Measurements from ENCODE around the gene NEB.

NEB gene

GRCh38 chr2:151482171-151482725, 252.0 kb downstream of the NEB start:
- Histone ChIP-seq H3K27me3 (ENCODE audit: insufficient read depth, low read length, poor library complexity, severe bottlenecking) (no peaks in the 10 kb centered on the region), H3K4me3 (ENCODE audit: low read length, poor library complexity, severe bottlenecking) (no peak overlapping the region), H3K36me3 (ENCODE audit: insufficient read depth, low read length) (peaks cover 26% of the 10 kb centered on the region), H3K4me2 (ENCODE audit: low read depth, low read length, poor library complexity, severe bottlenecking) (no peak overlapping the region), H3K9me2 (replicated peaks; ENCODE audit: low read depth, low read length) (no peaks in the 10 kb centered on the region), H3K79me2 (ENCODE audit: insufficient read depth, low read length) (no peaks in the 10 kb centered on the region; the same call in 1 of the 2 replicates), H2AFZ (ENCODE audit: low read length) (no peak overlapping the region), H3K9ac (ENCODE audit: low read depth, low read length, poor library complexity, severe bottlenecking) (no peak overlapping the region), H3K9me3 (ENCODE audit: insufficient read depth, low read depth, low read length) (no peaks in the 10 kb centered on the region), H3F3A (ENCODE audit: low read depth) (no peaks in the 10 kb centered on the region), H4K20me1 (ENCODE audit: insufficient read depth, low read length, poor library complexity, severe bottlenecking) (no peaks in the 10 kb centered on the region), H3K4me1 (ENCODE audit: insufficient read depth, low read length, poor library complexity, severe bottlenecking) (no peaks in the 10 kb centered on the region)
- no peak for TF ChIP-seq CTCF (conservative IDR thresholded peaks at IDR 0.05; ENCODE audit: low read length)
- no peak for TF ChIP-seq EZH2phosphoT487 (IDR thresholded peaks at IDR 0.05; ENCODE audit: borderline replicate concordance)

- H3K9me3 ChIP-seq (ENCODE audit: insufficient read depth, low read depth, low read length) = no peaks in the 10 kb centered on the region
- no peaks in the 10 kb centered on the region for H4K20me1 ChIP-seq (ENCODE audit: insufficient read depth, low read length, poor library complexity, severe bottlenecking)
- no peak overlapping the region for H3K4me3 ChIP-seq (ENCODE audit: low read length, poor library complexity, severe bottlenecking)
- H3F3A ChIP-seq (ENCODE audit: low read depth) = no peaks in the 10 kb centered on the region
- H3K9ac ChIP-seq (ENCODE audit: low read depth, low read length, poor library complexity, severe bottlenecking) = no peak overlapping the region
- TF ChIP-seq CTCF (conservative IDR thresholded peaks at IDR 0.05; ENCODE audit: low read length) = no peak
- no peak for TF ChIP-seq EZH2phosphoT487 (IDR thresholded peaks at IDR 0.05; ENCODE audit: borderline replicate concordance)
- no peak overlapping the region for H3K4me2 ChIP-seq (ENCODE audit: low read depth, low read length, poor library complexity, severe bottlenecking)
- H3K36me3 ChIP-seq (ENCODE audit: insufficient read depth, low read length) = peaks cover 31% of the 10 kb centered on the region
- no peaks in the 10 kb centered on the region for H3K27me3 ChIP-seq (ENCODE audit: insufficient read depth, low read length, poor library complexity, severe bottlenecking)
- no peak overlapping the region for H2AFZ ChIP-seq (ENCODE audit: low read length)
- H3K4me1 ChIP-seq (ENCODE audit: insufficient read depth, low read length, poor library complexity, severe bottlenecking) = no peaks in the 10 kb centered on the region
- H3K9me2 ChIP-seq (replicated peaks; ENCODE audit: low read depth, low read length) = no peaks in the 10 kb centered on the region
- no peaks in the 10 kb centered on the region; the same call in 1 of the 2 replicates for H3K79me2 ChIP-seq (ENCODE audit: insufficient read depth, low read length)
Observed at GRCh38 chr2:151481744-151482143, 252.5 kb downstream of the NEB start.

GRCh38 chr2:151478011-151478410, 256.3 kb downstream of the NEB start:
- no peak overlapping the region for H2AFZ ChIP-seq (ENCODE audit: low read length)
- H3F3A ChIP-seq (ENCODE audit: low read depth) = no peaks in the 10 kb centered on the region
- peaks cover 56% of the 10 kb centered on the region for H3K36me3 ChIP-seq (ENCODE audit: insufficient read depth, low read length)
- H3K4me3 ChIP-seq (ENCODE audit: low read length, poor library complexity, severe bottlenecking) = no peak overlapping the region
- H3K9me2 ChIP-seq (replicated peaks; ENCODE audit: low read depth, low read length) = no peaks in the 10 kb centered on the region
- TF ChIP-seq EZH2phosphoT487 (IDR thresholded peaks at IDR 0.05; ENCODE audit: borderline replicate concordance) (no peak), CTCF (conservative IDR thresholded peaks at IDR 0.05; ENCODE audit: low read length) (no peak)
- H3K4me2 ChIP-seq (ENCODE audit: low read depth, low read length, poor library complexity, severe bottlenecking) = no peak overlapping the region
- no peak overlapping the region for H3K9ac ChIP-seq (ENCODE audit: low read depth, low read length, poor library complexity, severe bottlenecking)
- H4K20me1 ChIP-seq (ENCODE audit: insufficient read depth, low read length, poor library complexity, severe bottlenecking) = no peaks in the 10 kb centered on the region
- H3K4me1 ChIP-seq (ENCODE audit: insufficient read depth, low read length, poor library complexity, severe bottlenecking) = no peaks in the 10 kb centered on the region
- no peaks in the 10 kb centered on the region for H3K9me3 ChIP-seq (ENCODE audit: insufficient read depth, low read depth, low read length)
- H3K27me3 ChIP-seq (ENCODE audit: insufficient read depth, low read length, poor library complexity, severe bottlenecking) = no peaks in the 10 kb centered on the region
- no peaks in the 10 kb centered on the region; the same call in 1 of the 2 replicates for H3K79me2 ChIP-seq (ENCODE audit: insufficient read depth, low read length)

Data from Loucy (cell line).